OCI-LY7 (cell line): ENCODE measurements around the gene USP34.

Source experiments
- CTCF ChIP-seq: fragments of 200-600 bp; sonication (generic); conservative IDR thresholded peaks from 2 replicates; pipeline ENCODE4 v1.5.1; 2014; ENCODE audit warnings: mild to moderate bottlenecking, antibody characterized with exemption, low read length, moderate library complexity, mixed read lengths
- EZH2phosphoT487 ChIP-seq: fragments of 200-600 bp; sonication (generic); IDR thresholded peaks from 2 replicates; pipeline ENCODE4 v1.6.1; 2018; ENCODE audit warnings: low read depth, borderline replicate concordance, mild to moderate bottlenecking, mixed run types, antibody characterized with exemption, low read length, moderate library complexity, mixed read lengths

GRCh38 chr2:61423714-61424113, 47.2 kb downstream of the USP34 start:
- TF ChIP-seq CTCF (no peak), EZH2phosphoT487 (no peak)
